ENCODE data around the gene IQCM. TPM values are rescaled to one million over a fixed set of nuclear protein-coding genes. Genes with fewer than 3 reads are reported as not detected.

IQCM gene
- total RNA-seq, 4 donors from 2014 or later = not detected

DNA sequence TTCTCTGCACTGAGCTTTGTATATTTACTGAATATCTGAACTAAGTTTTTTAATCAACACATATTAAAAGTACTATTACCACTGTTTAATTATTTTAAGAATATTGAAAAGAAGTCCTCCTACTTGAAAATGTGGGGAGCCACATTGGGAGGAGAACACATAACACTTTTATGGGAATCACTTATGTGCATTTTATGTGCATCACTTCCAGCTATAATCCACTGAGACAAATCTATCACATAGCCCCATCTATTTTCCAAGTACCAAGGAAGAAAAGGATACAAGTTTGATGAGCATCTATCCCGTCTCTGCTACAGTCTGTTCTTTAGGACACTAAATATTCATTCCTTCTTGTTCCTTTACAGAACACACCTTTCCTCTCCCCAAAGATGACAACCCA, 87.2 kb downstream of the IQCM start:
- Histone ChIP-seq H3K4me1 (no peaks in the 10 kb centered on the region), H3K9me3 (no peaks in the 10 kb centered on the region), H3K27me3 (no peaks in the 10 kb centered on the region), H3K27ac (no peak overlapping the region), H3K4me3 (no peak overlapping the region), H3K36me3 (no peaks in the 10 kb centered on the region)
- TF ChIP-seq POLR2A (IDR thresholded peaks at IDR 0.05) = no peak
- TF ChIP-seq, protein P1, sequence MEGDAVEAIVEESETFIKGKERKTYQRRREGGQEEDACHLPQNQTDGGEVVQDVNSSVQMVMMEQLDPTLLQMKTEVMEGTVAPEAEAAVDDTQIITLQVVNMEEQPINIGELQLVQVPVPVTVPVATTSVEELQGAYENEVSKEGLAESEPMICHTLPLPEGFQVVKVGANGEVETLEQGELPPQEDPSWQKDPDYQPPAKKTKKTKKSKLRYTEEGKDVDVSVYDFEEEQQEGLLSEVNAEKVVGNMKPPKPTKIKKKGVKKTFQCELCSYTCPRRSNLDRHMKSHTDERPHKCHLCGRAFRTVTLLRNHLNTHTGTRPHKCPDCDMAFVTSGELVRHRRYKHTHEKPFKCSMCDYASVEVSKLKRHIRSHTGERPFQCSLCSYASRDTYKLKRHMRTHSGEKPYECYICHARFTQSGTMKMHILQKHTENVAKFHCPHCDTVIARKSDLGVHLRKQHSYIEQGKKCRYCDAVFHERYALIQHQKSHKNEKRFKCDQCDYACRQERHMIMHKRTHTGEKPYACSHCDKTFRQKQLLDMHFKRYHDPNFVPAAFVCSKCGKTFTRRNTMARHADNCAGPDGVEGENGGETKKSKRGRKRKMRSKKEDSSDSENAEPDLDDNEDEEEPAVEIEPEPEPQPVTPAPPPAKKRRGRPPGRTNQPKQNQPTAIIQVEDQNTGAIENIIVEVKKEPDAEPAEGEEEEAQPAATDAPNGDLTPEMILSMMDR (IDR thresholded peaks at IDR 0.05) = no peak
- DNase-seq = no peak
- intact Hi-C loops (cut with DNase I) = no loop called here
- WGBS, 2 donors = 69 to 92% methylated on average over 1 of the region's 1 CpG

DNA sequence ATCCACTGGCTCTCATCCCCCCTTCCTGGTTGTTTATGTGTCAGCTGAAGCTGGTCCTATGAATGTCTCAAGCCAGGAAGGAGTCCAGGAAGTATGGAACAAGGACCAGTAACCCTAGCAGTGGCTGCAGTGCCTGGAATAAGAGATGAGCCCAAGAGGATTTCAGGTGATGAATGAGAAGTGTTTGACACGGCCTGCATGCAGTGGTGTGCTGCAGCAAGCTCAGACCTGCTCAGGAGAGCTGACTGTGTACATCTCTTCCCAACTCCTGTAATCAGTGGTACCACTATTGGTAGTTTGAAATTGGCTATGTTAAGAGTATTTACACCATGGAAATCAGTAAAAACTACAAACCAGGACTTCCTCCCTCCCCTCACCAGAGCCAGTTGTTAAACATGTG, 88.0 kb downstream of the IQCM start:
- Histone ChIP-seq H3K27me3 (no peaks in the 10 kb centered on the region), H3K4me1 (no peaks in the 10 kb centered on the region), H3K27ac (no peak overlapping the region), H3K4me3 (no peak overlapping the region), H3K36me3 (no peaks in the 10 kb centered on the region), H3K9me3 (no peaks in the 10 kb centered on the region)
- intact Hi-C loops (cut with DNase I) = no loop called here
- TF ChIP-seq POLR2A (IDR thresholded peaks at IDR 0.05) = no peak
- TF ChIP-seq, protein P1 (IDR thresholded peaks at IDR 0.05) = no peak
- no peak for DNase-seq
- WGBS, 2 donors = 0 to 30% methylated on average over 1 of the region's 1 CpG

DNA sequence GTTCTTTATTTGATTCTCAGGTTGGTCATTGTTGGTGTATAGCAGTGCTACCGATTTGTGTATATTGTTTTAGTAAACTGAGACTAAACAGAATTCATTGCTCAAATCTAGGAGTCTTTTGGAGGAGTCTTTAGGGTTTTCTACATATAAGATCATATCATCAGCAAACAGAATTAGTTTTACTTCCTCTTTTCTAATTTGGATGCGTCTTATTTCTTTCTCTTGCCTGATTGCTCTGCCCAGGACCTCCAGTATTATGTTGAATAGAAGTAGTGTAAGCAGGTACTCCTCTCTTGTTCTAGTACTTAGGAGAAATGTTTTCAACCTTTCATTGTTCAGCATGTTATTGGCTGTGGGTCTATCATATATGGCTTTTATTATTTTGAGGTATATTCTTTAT, 92.6 kb downstream of the IQCM start:
- H3K27me3 ChIP-seq = no peaks in the 10 kb centered on the region
- no peaks in the 10 kb centered on the region for H3K4me1 ChIP-seq
- no peak overlapping the region for H3K4me3 ChIP-seq
- no peaks in the 10 kb centered on the region for H3K9me3 ChIP-seq
- TF ChIP-seq, protein P1 (IDR thresholded peaks at IDR 0.05) = no peak
- TF ChIP-seq POLR2A (IDR thresholded peaks at IDR 0.05) = no peak
- DNase-seq = no peak
- no peak overlapping the region for H3K27ac ChIP-seq
- no peaks in the 10 kb centered on the region for H3K36me3 ChIP-seq
- WGBS, 2 donors = 70 to 82% methylated on average over 2 of the region's 2 CpGs
- intact Hi-C loops (cut with DNase I) = no loop called here

DNA sequence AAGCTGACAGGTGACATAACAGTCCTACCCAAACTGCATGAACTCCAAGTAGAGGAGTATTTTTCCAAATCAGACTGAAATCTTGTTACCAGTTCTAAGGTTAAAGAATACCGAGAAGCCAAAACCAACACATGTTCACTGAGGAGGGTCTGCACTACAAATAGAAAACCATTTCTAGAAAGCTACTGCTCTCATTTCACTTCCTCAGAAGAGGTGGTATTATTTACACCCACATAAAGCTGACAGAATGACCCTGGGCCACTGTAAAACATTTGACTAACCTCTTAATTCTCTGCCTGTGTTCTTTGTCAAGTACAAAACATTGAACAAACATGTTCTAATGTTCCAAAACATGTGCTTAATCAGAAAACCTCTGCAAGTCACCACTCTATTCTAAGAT, 95.8 kb downstream of the IQCM start:
- no peak overlapping the region for H3K27ac ChIP-seq
- H3K36me3 ChIP-seq = no peaks in the 10 kb centered on the region
- no peak overlapping the region for H3K4me3 ChIP-seq
- TF ChIP-seq POLR2A (IDR thresholded peaks at IDR 0.05) = no peak
- TF ChIP-seq, protein P1 (IDR thresholded peaks at IDR 0.05) = no peak
- DNase-seq = no peak
- intact Hi-C loops (cut with DNase I) = no loop called here
- H3K27me3 ChIP-seq = no peaks in the 10 kb centered on the region
- 80 to 82% methylated on average over 1 of the region's 1 CpG for WGBS, 2 donors
- H3K9me3 ChIP-seq = no peaks in the 10 kb centered on the region
- H3K4me1 ChIP-seq = no peaks in the 10 kb centered on the region

DNA sequence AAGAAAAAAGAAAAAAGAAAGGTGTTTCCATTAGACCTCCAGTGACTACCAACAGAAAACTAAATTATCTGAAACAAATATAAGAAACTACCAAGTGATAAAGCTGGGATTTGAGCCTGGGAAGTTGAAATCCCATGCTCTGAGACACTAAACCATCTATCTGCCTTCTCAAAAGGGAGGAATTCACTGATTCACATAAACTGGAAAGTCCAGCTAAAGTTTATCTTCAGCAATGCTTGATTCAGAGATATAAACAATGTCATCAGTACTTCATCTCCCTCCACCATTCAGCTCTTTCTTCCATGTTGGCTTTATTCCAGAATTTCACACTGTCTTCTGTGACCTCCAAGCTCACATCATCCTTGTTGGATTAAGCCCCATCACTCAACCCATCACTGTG, 96.3 kb downstream of the IQCM start:
- H3K36me3 ChIP-seq = no peaks in the 10 kb centered on the region
- TF ChIP-seq, protein P1 (IDR thresholded peaks at IDR 0.05) = no peak
- TF ChIP-seq POLR2A (IDR thresholded peaks at IDR 0.05) = no peak
- DNase-seq = no peak

More for the DNA sequence above, 96.3 kb downstream of the IQCM start:
- Histone ChIP-seq H3K9me3 (no peaks in the 10 kb centered on the region), H3K27me3 (no peaks in the 10 kb centered on the region), H3K4me3 (no peak overlapping the region), H3K27ac (no peak overlapping the region), H3K4me1 (no peaks in the 10 kb centered on the region)
- intact Hi-C loops (cut with DNase I) = no loop called here

Data from esophagus squamous epithelium (tissue), 5 donors.